ENCODE data around the gene SMOC2. TPM values are rescaled to one million over a fixed set of nuclear protein-coding genes. Genes with fewer than 3 reads are reported as not detected.

The SMOC2 gene
- total and polyA plus RNA-seq, 2 experiments from 2014 or later: 1.9 to 3.2 TPM

GRCh38 chr6:168695701-168696100 lies 254.7 kb downstream of the SMOC2 start:
- H3K27ac ChIP-seq: no peak overlapping the region
- H3K36me3 ChIP-seq: no peaks in the 10 kb centered on the region
- H3K4me3 ChIP-seq: no peak overlapping the region
- H3K4me1 ChIP-seq (ENCODE audit: low read depth): no peaks in the 10 kb centered on the region
- no peaks in the 10 kb centered on the region for H3K27me3 ChIP-seq
- no peak for TF ChIP-seq CTCF (IDR thresholded peaks at IDR 0.05; ENCODE audit: low read depth, low read length)
- H3K9me3 ChIP-seq (ENCODE audit: low read depth): no peaks in the 10 kb centered on the region
- no peak for DNase-seq (ENCODE audit: low read depth in 1 of 2, low spot score in 1 of 2)

- Histone ChIP-seq H3K36me3 (no peaks in the 10 kb centered on the region), H3K9me3 (ENCODE audit: low read depth) (no peaks in the 10 kb centered on the region), H3K27ac (no peak overlapping the region), H3K4me3 (no peak overlapping the region), H3K27me3 (no peaks in the 10 kb centered on the region), H3K4me1 (ENCODE audit: low read depth) (no peaks in the 10 kb centered on the region)
- TF ChIP-seq CTCF (IDR thresholded peaks at IDR 0.05; ENCODE audit: low read depth, low read length): no peak
- DNase-seq (ENCODE audit: low read depth in 1 of 2, low spot score in 1 of 2): no peak
Observed at GRCh38 chr6:168698923-168699322, 257.9 kb downstream of the SMOC2 start.

GRCh38 chr6:168699631-168700295 lies 258.8 kb downstream of the SMOC2 start:
- no peak for DNase-seq (ENCODE audit: low read depth in 1 of 2, low spot score in 1 of 2)
- Histone ChIP-seq H3K9me3 (ENCODE audit: low read depth) (no peaks in the 10 kb centered on the region), H3K4me1 (ENCODE audit: low read depth) (no peaks in the 10 kb centered on the region), H3K27ac (no peak overlapping the region), H3K36me3 (no peaks in the 10 kb centered on the region), H3K27me3 (no peaks in the 10 kb centered on the region), H3K4me3 (no peak overlapping the region)
- TF ChIP-seq CTCF (IDR thresholded peaks at IDR 0.05; ENCODE audit: low read depth, low read length): no peak

GRCh38 chr6:168700880-168701279 lies 259.9 kb downstream of the SMOC2 start:
- no peak for TF ChIP-seq CTCF (IDR thresholded peaks at IDR 0.05; ENCODE audit: low read depth, low read length)
- DNase-seq (ENCODE audit: low read depth in 1 of 2, low spot score in 1 of 2): no peak
- no peak overlapping the region for H3K4me3 ChIP-seq
- no peaks in the 10 kb centered on the region for H3K4me1 ChIP-seq (ENCODE audit: low read depth)
- no peaks in the 10 kb centered on the region for H3K9me3 ChIP-seq (ENCODE audit: low read depth)
- H3K36me3 ChIP-seq: no peaks in the 10 kb centered on the region
- no peaks in the 10 kb centered on the region for H3K27me3 ChIP-seq
- no peak overlapping the region for H3K27ac ChIP-seq

GRCh38 chr6:168703990-168704389 lies 263.0 kb downstream of the SMOC2 start:
- Histone ChIP-seq H3K4me3 (no peak overlapping the region), H3K4me1 (ENCODE audit: low read depth) (no peaks in the 10 kb centered on the region), H3K27me3 (no peaks in the 10 kb centered on the region), H3K36me3 (no peaks in the 10 kb centered on the region), H3K9me3 (ENCODE audit: low read depth) (no peaks in the 10 kb centered on the region), H3K27ac (no peak overlapping the region)
- TF ChIP-seq CTCF (IDR thresholded peaks at IDR 0.05; ENCODE audit: low read depth, low read length): no peak
- DNase-seq (ENCODE audit: low read depth in 1 of 2, low spot score in 1 of 2): peak in 1 of 2 donors; percentile 5

Data from cardiac muscle cell (in vitro differentiated cells and primary cell).